ENCODE results near the gene MCEE.

- TF ChIP-seq EZH2 (IDR thresholded peaks at IDR 0.05; ENCODE audit: insufficient read depth, poor library complexity, severe bottlenecking) (no peak), EZH2phosphoT487 (IDR thresholded peaks at IDR 0.05; ENCODE audit: insufficient read depth, low read depth) (no peak)
These were observed 7.4 kb downstream of the MCEE start for GRCh38 chr2:71122387-71123298.
